ENCODE data around the gene PDGFB. TPM values are rescaled to one million over a fixed set of nuclear protein-coding genes. Genes with fewer than 3 reads are reported as not detected.

Gene PDGFB
- total RNA-seq, 1 experiment from 2014 or later = 13.1 TPM

DNA sequence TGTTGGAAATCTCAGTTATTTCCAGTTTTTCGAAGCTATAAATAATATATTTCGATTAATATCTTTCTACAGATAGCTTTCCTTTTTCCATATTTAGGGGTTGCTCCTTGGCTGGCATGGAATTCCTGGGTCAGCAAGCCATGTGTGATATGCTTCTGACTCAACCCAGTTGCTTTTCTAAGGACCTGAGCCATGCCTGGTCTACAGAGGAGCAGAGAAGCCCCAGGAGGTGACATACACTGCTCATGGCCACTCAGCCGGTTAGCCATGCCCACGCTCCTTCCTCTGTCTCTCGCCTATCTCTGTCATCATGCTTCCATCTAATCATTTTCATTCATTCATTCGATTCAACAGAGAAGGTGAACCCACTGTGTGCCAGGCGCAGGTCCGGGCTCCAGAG is 23.2 kb upstream of the PDGFB start (continued):
- TF ChIP-seq, protein P1, sequence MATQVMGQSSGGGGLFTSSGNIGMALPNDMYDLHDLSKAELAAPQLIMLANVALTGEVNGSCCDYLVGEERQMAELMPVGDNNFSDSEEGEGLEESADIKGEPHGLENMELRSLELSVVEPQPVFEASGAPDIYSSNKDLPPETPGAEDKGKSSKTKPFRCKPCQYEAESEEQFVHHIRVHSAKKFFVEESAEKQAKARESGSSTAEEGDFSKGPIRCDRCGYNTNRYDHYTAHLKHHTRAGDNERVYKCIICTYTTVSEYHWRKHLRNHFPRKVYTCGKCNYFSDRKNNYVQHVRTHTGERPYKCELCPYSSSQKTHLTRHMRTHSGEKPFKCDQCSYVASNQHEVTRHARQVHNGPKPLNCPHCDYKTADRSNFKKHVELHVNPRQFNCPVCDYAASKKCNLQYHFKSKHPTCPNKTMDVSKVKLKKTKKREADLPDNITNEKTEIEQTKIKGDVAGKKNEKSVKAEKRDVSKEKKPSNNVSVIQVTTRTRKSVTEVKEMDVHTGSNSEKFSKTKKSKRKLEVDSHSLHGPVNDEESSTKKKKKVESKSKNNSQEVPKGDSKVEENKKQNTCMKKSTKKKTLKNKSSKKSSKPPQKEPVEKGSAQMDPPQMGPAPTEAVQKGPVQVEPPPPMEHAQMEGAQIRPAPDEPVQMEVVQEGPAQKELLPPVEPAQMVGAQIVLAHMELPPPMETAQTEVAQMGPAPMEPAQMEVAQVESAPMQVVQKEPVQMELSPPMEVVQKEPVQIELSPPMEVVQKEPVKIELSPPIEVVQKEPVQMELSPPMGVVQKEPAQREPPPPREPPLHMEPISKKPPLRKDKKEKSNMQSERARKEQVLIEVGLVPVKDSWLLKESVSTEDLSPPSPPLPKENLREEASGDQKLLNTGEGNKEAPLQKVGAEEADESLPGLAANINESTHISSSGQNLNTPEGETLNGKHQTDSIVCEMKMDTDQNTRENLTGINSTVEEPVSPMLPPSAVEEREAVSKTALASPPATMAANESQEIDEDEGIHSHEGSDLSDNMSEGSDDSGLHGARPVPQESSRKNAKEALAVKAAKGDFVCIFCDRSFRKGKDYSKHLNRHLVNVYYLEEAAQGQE (IDR thresholded peaks at IDR 0.05; ENCODE audit: low read depth) = no peak
- TF ChIP-seq SIN3A (IDR thresholded peaks at IDR 0.05; ENCODE audit: low read depth) (no peak), EZH2phosphoT487 (IDR thresholded peaks at IDR 0.05; ENCODE audit: borderline replicate concordance) (no peak), TCF7L2 (IDR thresholded peaks at IDR 0.05; ENCODE audit: borderline replicate concordance, extremely low read depth, insufficient read depth, insufficient read length) (no peak), CTCF (IDR thresholded peaks at IDR 0.05 in 2 of 3, conservative IDR thresholded peaks at IDR 0.05 in 1 of 3; ENCODE audit: borderline replicate concordance in 1 of 3, insufficient read depth in 1 of 3, low read depth in 2 of 3, low read length in 2 of 3) (no peak), EGR1 (IDR thresholded peaks at IDR 0.05; ENCODE audit: low read depth) (no peak), EZH2 (IDR thresholded peaks at IDR 0.05) (no peak), FOSL1 (IDR thresholded peaks at IDR 0.05; ENCODE audit: low read depth) (no peak), CBX3 (IDR thresholded peaks at IDR 0.05; ENCODE audit: low read depth) (no peak)
- TF ChIP-seq, protein P2, sequence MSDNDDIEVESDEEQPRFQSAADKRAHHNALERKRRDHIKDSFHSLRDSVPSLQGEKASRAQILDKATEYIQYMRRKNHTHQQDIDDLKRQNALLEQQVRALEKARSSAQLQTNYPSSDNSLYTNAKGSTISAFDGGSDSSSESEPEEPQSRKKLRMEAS (IDR thresholded peaks at IDR 0.05) = no peak

Measured in HCT116 (cell line).